ENCODE data around the gene PLA2G5.
A peak's percentile ranks its signal among the peaks of the same experiment; 100 is the strongest.

Gene PLA2G5

GRCh38 chr1:20093303-20093702 is 23.3 kb downstream of the PLA2G5 start:
- DNase-seq: no peak

- no peak for DNase-seq
These were observed 24.0 kb downstream of the PLA2G5 start for GRCh38 chr1:20093940-20094391.

- peak; percentile 74 for DNase-seq
These were observed 25.8 kb downstream of the PLA2G5 start for GRCh38 chr1:20095564-20096434.

GRCh38 chr1:20096840-20097447 is 26.9 kb downstream of the PLA2G5 start:
- no peak for DNase-seq

GRCh38 chr1:20099533-20099932 is 29.5 kb downstream of the PLA2G5 start:
- no peak for DNase-seq

- DNase-seq: peak; percentile 3
These were observed 30.8 kb downstream of the PLA2G5 start for GRCh38 chr1:20100632-20101355.

GRCh38 chr1:20102875-20103274 is 32.9 kb downstream of the PLA2G5 start:
- DNase-seq: no peak

GRCh38 chr1:20105856-20106255 is 35.9 kb downstream of the PLA2G5 start:
- no peak for DNase-seq

GRCh38 chr1:20107351-20107750 is 37.4 kb downstream of the PLA2G5 start:
- no peak for DNase-seq

- DNase-seq: no peak
These were observed 37.8 kb downstream of the PLA2G5 start for GRCh38 chr1:20107796-20108195.

GRCh38 chr1:20108366-20109123 is 38.6 kb downstream of the PLA2G5 start:
- DNase-seq: no peak

GRCh38 chr1:20109223-20109856 is 39.3 kb downstream of the PLA2G5 start:
- no peak for DNase-seq

- DNase-seq: no peak
These were observed 40.7 kb downstream of the PLA2G5 start for GRCh38 chr1:20110679-20111078.

GRCh38 chr1:20111452-20111851 is 41.5 kb downstream of the PLA2G5 start:
- no peak for DNase-seq

GRCh38 chr1:20112279-20113000 is 42.4 kb downstream of the PLA2G5 start:
- no peak for DNase-seq

GRCh38 chr1:20114021-20114648 is 44.1 kb downstream of the PLA2G5 start:
- DNase-seq: no peak

GRCh38 chr1:20115479-20115878 is 45.5 kb downstream of the PLA2G5 start:
- DNase-seq: no peak

GRCh38 chr1:20115916-20116315 is 45.9 kb downstream of the PLA2G5 start:
- DNase-seq: no peak

GRCh38 chr1:20117236-20117635 is 47.2 kb downstream of the PLA2G5 start:
- no peak for DNase-seq

- DNase-seq: no peak
These were observed 49.4 kb downstream of the PLA2G5 start, which contains the start of gene PLA2G2D for GRCh38 chr1:20119347-20119746. Gene PLA2G2D (minus strand): TSS chr1:20119536. CDS start chr1:20119498, 38 bp downstream.

- DNase-seq: no peak
These were observed 50.8 kb downstream of the PLA2G5 start for GRCh38 chr1:20120796-20121195.
